Measurements from ENCODE around the gene CHMP6.

Gene CHMP6

DNA sequence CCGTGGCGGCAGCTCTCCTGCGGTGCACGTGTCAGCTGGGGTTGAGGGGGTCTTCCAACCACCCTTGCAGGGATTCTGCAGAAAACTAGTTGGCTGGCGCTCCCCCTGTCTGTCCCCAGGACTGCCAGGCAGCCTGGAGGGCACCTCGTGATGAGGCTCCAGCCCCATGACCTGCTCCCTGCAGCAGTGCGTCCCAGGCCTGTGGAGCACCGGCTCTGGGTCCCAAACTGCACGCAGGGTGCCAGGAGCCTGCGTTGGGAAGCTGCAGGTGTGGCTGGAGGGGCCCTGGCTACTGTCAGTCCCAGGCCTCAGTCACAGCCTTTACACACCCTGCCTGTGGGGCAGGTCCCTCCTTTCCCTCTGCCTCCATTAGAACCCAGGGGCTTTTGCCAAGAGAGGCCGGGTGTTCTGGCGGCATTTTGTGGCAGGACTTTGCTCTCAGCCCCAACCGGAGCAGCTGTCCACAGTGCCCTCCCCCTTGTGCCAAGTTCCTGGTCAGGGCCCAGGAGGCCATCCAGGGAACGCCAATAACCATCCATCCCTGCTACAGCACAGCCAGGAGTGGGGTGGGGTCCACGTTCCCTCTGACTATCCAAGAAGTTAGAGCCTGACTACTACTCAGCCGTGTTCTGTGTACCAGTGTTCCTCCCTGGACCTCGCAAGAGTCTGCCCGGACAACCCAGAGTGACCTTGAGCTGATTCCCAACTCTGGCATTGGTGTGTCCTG is 9.2 kb downstream of the CHMP6 start:
- Histone ChIP-seq H3K27me3 (ENCODE audit: insufficient read depth, low read length, poor library complexity, severe bottlenecking) (no peaks in the 10 kb centered on the region), H3K9me3 (ENCODE audit: insufficient read depth, low read depth, low read length) (no peaks in the 10 kb centered on the region), H4K20me1 (ENCODE audit: insufficient read depth, low read length, poor library complexity, severe bottlenecking) (no peaks in the 10 kb centered on the region), H3K9ac (ENCODE audit: low read depth, low read length, poor library complexity, severe bottlenecking) (no peak overlapping the region), H3K79me2 (ENCODE audit: insufficient read depth, low read length) (no peaks in the 10 kb centered on the region), H2AFZ (ENCODE audit: low read length) (no peak overlapping the region), H3K4me2 (ENCODE audit: low read depth, low read length, poor library complexity, severe bottlenecking) (no peak overlapping the region), H3K4me3 (ENCODE audit: low read length, poor library complexity, severe bottlenecking) (no peak overlapping the region), H3K4me1 (ENCODE audit: insufficient read depth, low read length, poor library complexity, severe bottlenecking) (no peaks in the 10 kb centered on the region), H3K36me3 (ENCODE audit: insufficient read depth, low read length) (peaks cover 24% of the 10 kb centered on the region; the same call in 1 of the 2 replicates), H3K9me2 (replicated peaks; ENCODE audit: low read depth, low read length) (no peaks in the 10 kb centered on the region), H3F3A (ENCODE audit: low read depth) (no peaks in the 10 kb centered on the region)
- TF ChIP-seq CTCF (conservative IDR thresholded peaks at IDR 0.05; ENCODE audit: low read length), result no peak
- TF ChIP-seq EZH2phosphoT487 (IDR thresholded peaks at IDR 0.05; ENCODE audit: borderline replicate concordance), result no peak

- Histone ChIP-seq H3K27me3 (ENCODE audit: insufficient read depth, low read length, poor library complexity, severe bottlenecking) (no peaks in the 10 kb centered on the region), H3K4me1 (ENCODE audit: insufficient read depth, low read length, poor library complexity, severe bottlenecking) (no peaks in the 10 kb centered on the region), H3K79me2 (ENCODE audit: insufficient read depth, low read length) (no peaks in the 10 kb centered on the region), H4K20me1 (ENCODE audit: insufficient read depth, low read length, poor library complexity, severe bottlenecking) (no peaks in the 10 kb centered on the region), H3F3A (ENCODE audit: low read depth) (no peaks in the 10 kb centered on the region), H3K36me3 (ENCODE audit: insufficient read depth, low read length) (peaks cover 15% of the 10 kb centered on the region; the same call in 1 of the 2 replicates), H3K9me2 (replicated peaks; ENCODE audit: low read depth, low read length) (no peaks in the 10 kb centered on the region), H3K9me3 (ENCODE audit: insufficient read depth, low read depth, low read length) (no peaks in the 10 kb centered on the region), H3K4me2 (ENCODE audit: low read depth, low read length, poor library complexity, severe bottlenecking) (no peak overlapping the region), H3K4me3 (ENCODE audit: low read length, poor library complexity, severe bottlenecking) (no peak overlapping the region), H2AFZ (ENCODE audit: low read length) (no peak overlapping the region), H3K9ac (ENCODE audit: low read depth, low read length, poor library complexity, severe bottlenecking) (no peak overlapping the region)
- TF ChIP-seq EZH2phosphoT487 (IDR thresholded peaks at IDR 0.05; ENCODE audit: borderline replicate concordance) (no peak), CTCF (conservative IDR thresholded peaks at IDR 0.05; ENCODE audit: low read length) (no peak)
These were observed 10.4 kb downstream of the CHMP6 start for GRCh38 chr17:81002013-81002384.

DNA sequence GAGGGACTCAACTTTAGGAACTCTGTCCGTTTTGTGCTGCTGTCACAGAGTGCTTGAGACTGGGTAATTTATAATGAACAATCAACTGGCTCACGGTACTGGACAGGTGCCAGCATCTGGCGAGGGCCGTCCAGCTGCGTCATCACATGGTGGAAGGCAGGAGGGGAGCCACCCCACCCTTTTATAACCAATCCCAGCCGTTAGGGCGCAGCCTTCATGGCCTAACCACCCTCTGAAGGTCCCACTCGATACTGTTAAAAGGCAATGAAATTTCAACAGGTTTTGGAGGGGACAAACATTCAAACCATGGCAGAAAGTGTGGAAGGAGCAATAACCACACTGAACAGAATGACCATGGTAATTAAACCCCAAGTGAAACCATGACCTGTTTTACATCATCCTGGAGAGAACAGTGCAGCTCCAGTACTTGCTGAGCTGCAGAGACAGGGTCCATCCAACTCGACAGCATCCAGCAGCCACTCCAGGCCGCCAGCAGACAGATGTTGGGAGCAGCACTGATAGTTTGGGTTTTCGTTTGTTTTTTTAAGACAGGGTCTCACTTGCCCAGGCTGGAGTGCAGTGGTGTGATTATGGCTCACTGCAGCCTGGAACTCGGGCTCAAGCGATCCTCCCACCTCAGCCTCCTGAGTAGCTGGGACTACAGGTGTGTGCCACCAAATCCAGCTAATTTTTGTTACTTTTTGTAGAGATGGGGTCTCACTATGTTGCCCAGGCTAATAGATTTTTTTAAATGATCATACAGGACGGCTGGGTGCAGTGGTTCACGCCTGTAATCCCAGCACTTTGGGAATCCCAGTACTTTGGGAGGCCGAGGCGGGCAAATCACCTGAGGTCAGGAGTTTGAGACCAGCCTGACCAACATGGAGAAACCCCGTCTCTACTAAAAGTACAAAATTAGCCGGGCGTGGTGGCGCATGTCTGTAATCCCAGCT is 11.0 kb downstream of the CHMP6 start:
- TF ChIP-seq EZH2phosphoT487 (IDR thresholded peaks at IDR 0.05; ENCODE audit: borderline replicate concordance), result no peak
- TF ChIP-seq CTCF (conservative IDR thresholded peaks at IDR 0.05; ENCODE audit: low read length), result no peak
- H3K9me2 ChIP-seq (replicated peaks; ENCODE audit: low read depth, low read length), result no peaks in the 10 kb centered on the region
- H4K20me1 ChIP-seq (ENCODE audit: insufficient read depth, low read length, poor library complexity, severe bottlenecking), result no peaks in the 10 kb centered on the region
- H3K4me1 ChIP-seq (ENCODE audit: insufficient read depth, low read length, poor library complexity, severe bottlenecking), result no peaks in the 10 kb centered on the region
- no peaks in the 10 kb centered on the region for H3F3A ChIP-seq (ENCODE audit: low read depth)
- no peak overlapping the region for H3K4me2 ChIP-seq (ENCODE audit: low read depth, low read length, poor library complexity, severe bottlenecking)
- no peak overlapping the region for H2AFZ ChIP-seq (ENCODE audit: low read length)
- H3K27me3 ChIP-seq (ENCODE audit: insufficient read depth, low read length, poor library complexity, severe bottlenecking), result no peaks in the 10 kb centered on the region
- H3K79me2 ChIP-seq (ENCODE audit: insufficient read depth, low read length), result no peaks in the 10 kb centered on the region
- H3K9me3 ChIP-seq (ENCODE audit: insufficient read depth, low read depth, low read length), result no peaks in the 10 kb centered on the region
- no peak overlapping the region for H3K4me3 ChIP-seq (ENCODE audit: low read length, poor library complexity, severe bottlenecking)
- H3K36me3 ChIP-seq (ENCODE audit: insufficient read depth, low read length), result peaks cover 11% of the 10 kb centered on the region; the same call in 1 of the 2 replicates
- no peak overlapping the region for H3K9ac ChIP-seq (ENCODE audit: low read depth, low read length, poor library complexity, severe bottlenecking)
